ENCODE results near the gene CDHR1.

Gene CDHR1

GRCh38 chr10:84235096-84235495, 40.8 kb downstream of the CDHR1 start:
- no peak for DNase-seq

- DNase-seq, result no peak
Observed at GRCh38 chr10:84236807-84237198, 42.5 kb downstream of the CDHR1 start.

- no peak for DNase-seq
Observed at GRCh38 chr10:84237199-84238051, 43.1 kb downstream of the CDHR1 start.

GRCh38 chr10:84238909-84239308, 44.6 kb downstream of the CDHR1 start:
- no peak for DNase-seq

GRCh38 chr10:84241185-84241790, 47.0 kb downstream of the CDHR1 start, which contains the start of gene LRIT1:
TSS of gene LRIT1 (minus strand) at chr10:84241546. CDS start at chr10:84241439, 107 bp downstream.
- DNase-seq, result no peak

GRCh38 chr10:84243759-84244158, 49.4 kb downstream of the CDHR1 start:
- no peak for DNase-seq

GRCh38 chr10:84244651-84245270, 50.4 kb downstream of the CDHR1 start, which contains the start of gene RGR:
TSS of gene RGR (plus strand) at chr10:84245053. CDS start at chr10:84245091, 38 bp downstream.
- DNase-seq, result no peak

- DNase-seq, result no peak
Observed at GRCh38 chr10:84247496-84247895, 53.2 kb downstream of the CDHR1 start.

GRCh38 chr10:84248794-84249193, 54.5 kb downstream of the CDHR1 start:
- no peak for DNase-seq

GRCh38 chr10:84254552-84255478, 60.5 kb downstream of the CDHR1 start:
- no peak for DNase-seq

- DNase-seq, result no peak
Observed at GRCh38 chr10:84256510-84257342, 62.4 kb downstream of the CDHR1 start.

- no peak for DNase-seq
Observed at GRCh38 chr10:84257343-84258020, 63.1 kb downstream of the CDHR1 start.

- DNase-seq, result no peak
Observed at GRCh38 chr10:84258034-84258695, 63.8 kb downstream of the CDHR1 start.

- no peak for DNase-seq
Observed at GRCh38 chr10:84261236-84261915, 67.0 kb downstream of the CDHR1 start.

- DNase-seq, result no peak
Observed at GRCh38 chr10:84262190-84262956, 68.0 kb downstream of the CDHR1 start.

GRCh38 chr10:84263716-84264115, 69.4 kb downstream of the CDHR1 start:
- no peak for DNase-seq

GRCh38 chr10:84264611-84265141, 70.3 kb downstream of the CDHR1 start:
- peak; percentile 39 for DNase-seq

GRCh38 chr10:84265418-84265817, 71.1 kb downstream of the CDHR1 start:
- no peak for DNase-seq
